Left ventricle myocardium superior (tissue), 1 donor: Measurements from ENCODE around the gene SCML2. TPM values are rescaled to one million over a fixed set of nuclear protein-coding genes. Genes with fewer than 3 reads are reported as not detected.
"Not testable (repeated sequence)": the region's sequence is repeated elsewhere in the genome, so short reads cannot be mapped to it uniquely, and the experiment has no call there.

Experiments
- ATAC-seq: fragments of 200-7000 bp; cut with Tn5 transposase; one replicate; pipeline ENCODE4 v1.9.1; 2020; ENCODE audit warnings: mild to moderate bottlenecking, moderate library complexity
- DNase-seq: peaks from one replicate; pipeline ENCODE4 v3.0.0-alpha.2; 2020
- intact Hi-C: fragments of 100-400 bp; cut with micrococcal nuclease; formaldehyde crosslinking; loops from one replicate; pipeline ENCODE4 v1.11.0; 2022
- total RNA-seq: library from RNA; stranded (reverse); fragmentation: NEBNext Ultra II Directional; extraction: Animal tissue kit (Norgen Biotek cat#: 25700); gene quantifications from one replicate; pipeline ENCODE4 v1.2.1, GENCODE V29; 2021
- donor health status: DM: no; HTN: yes; CAD: no; lungs with severe emphysema.

SCML2 gene
- total RNA-seq, 1 donor from 2014 or later: 1.4 TPM

DNA sequence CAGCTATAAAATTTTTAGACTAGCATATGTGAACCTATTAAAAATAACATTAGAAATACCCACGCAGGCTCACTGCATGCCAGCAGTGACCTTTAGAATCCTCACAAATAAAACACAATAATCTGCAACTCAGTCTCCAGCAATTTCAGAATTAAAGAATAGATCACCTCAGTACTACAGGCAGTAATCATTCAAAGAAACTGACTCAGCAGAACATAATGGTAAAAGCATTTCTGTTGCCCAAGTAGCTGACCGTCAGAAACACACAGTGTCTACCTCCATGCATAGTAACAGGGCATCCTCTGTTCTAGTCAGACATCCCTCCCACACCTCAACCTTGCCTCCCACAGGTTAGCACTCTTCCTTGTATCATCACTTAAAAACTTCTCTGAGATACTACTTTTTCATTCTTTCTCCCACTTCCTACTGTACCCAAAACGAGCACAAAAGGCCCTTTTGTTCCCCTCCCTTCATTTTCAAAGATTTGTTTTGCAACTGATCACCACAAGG, 68.1 kb downstream of the SCML2 start:
- no peak for DNase-seq

GRCh38 chrX:18278449-18278848, 76.0 kb downstream of the SCML2 start:
- DNase-seq (no peak), ATAC-seq (no peak)
- intact Hi-C loops: no loop called here

More for the DNA sequence above, 68.1 kb downstream of the SCML2 start:
- intact Hi-C loops: no loop called here
- no peak for ATAC-seq

DNA sequence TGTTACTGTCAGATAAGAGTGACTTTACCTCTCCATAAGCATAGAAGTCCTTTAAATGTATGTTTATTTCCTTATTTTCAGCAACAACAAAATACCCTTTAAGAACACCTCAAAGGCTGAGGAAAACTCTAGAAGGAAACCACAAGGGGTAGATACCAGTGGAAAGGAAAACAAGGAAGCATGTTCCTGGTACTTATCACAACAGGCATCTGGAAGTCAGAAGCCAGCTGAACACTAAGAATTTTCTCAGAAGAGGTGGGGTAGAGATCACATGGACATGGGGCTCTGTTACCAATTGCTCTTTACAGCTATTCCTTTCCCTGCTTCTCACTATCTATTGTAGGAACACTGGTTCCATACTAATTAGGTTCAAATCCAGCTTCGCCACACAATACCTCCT, 82.3 kb downstream of the SCML2 start:
- DNase-seq (no peak), ATAC-seq (no peak)
- intact Hi-C loops: no loop called here

- intact Hi-C loops: no loop called here
- no peak for ATAC-seq
- no peak for DNase-seq
Measured at GRCh38 chrX:18271725-18272124, 82.8 kb downstream of the SCML2 start.

DNA sequence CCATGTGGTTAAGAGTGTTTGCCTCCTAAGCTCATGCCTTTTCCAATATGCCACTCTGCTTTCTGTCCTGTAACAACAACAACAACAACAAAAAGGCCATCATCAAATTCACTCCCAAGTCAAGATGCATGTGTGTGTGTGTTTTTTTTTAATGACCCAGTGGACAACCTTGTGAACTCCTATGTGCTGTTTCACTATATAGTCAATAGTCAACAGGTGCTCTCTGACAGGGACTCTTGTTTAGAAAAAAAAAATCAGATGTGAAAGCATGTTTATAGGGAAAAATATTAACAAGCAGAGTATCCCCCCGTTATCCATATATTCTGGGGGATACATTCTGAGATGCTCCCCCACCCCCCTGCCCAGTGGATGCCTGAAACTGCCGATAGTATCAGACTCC, 83.2 kb downstream of the SCML2 start:
- DNase-seq: no peak
- no peak for ATAC-seq
- intact Hi-C loops: no loop called here

- intact Hi-C loops: no loop called here
- ATAC-seq: no peak
- DNase-seq: no peak
Measured at GRCh38 chrX:18255059-18255458, 99.4 kb downstream of the SCML2 start.

DNA sequence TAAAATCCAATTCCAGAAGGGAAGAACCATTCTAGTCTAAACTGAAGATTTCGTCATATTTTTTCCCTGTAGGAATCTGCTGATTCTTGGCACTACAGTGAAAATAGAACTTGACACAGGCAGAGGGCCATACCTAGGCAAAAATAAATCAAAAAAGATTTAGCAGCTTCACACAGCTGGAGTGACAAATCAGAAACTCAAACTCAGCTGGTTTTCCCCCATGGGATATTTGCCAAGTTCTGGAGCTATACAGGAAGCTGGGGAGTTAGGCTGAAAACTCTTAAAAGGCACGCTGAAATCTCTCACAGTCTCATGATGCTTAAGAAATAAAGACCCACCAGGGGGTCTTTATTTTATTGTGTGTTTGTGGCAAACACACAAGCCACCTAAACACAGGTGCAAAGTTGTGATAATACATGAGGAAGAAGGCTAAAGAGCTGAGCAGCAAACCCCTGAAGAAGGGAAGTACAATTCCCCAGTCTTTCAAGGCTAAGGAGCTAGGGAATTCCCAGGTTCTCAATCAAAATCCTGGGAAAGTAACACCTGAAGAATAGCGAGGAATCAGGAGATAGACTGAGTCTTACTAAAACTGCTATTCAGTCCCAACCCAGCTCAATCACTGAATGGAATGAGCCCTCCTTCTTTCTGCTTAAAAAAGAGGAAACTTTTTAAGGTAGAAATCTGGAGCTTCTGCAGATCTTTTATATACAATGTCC, 101.7 kb downstream of the SCML2 start:
- intact Hi-C loops: no loop called here
- DNase-seq (no peak), ATAC-seq (no peak)

GRCh38 chrX:18229646-18230045, 124.8 kb downstream of the SCML2 start:
- ATAC-seq, DNase-seq, intact Hi-C loops: not testable (repeated sequence)

GRCh38 chrX:18228069-18228468, 126.4 kb downstream of the SCML2 start:
- intact Hi-C loops: no loop called here
- ATAC-seq (no peak), DNase-seq (no peak)

- intact Hi-C loops: no loop called here
- ATAC-seq: no peak
- DNase-seq: no peak
Measured at GRCh38 chrX:18227458-18227857, 127.0 kb downstream of the SCML2 start.

DNA sequence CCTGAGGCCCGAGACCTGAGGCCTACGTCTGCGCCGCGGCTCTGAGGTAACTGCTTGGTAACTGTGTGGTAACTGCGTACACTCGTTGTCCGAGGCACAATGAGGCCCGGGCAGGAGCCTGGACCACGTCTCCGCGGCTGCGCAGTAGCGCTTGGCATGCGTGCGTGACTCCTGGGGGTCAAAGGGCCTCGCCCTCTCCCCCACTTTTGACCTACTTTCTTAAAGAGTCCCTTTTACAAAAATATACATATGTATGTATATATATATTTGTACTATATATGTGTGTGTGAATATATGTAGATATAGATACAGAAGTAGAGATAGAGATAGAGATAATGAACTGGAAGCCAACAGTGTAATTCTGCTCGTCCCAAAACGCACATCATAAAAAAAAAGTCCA, 133.7 kb downstream of the SCML2 start, which contains the start of gene BEND2:
Gene BEND2, minus strand, starts transcription at position 101 of the 400 bp plus-strand sequence. CDS start 136 bp downstream, outside the sequence.
- no peak for ATAC-seq
- intact Hi-C loops: no loop called here
- DNase-seq: no peak

DNA sequence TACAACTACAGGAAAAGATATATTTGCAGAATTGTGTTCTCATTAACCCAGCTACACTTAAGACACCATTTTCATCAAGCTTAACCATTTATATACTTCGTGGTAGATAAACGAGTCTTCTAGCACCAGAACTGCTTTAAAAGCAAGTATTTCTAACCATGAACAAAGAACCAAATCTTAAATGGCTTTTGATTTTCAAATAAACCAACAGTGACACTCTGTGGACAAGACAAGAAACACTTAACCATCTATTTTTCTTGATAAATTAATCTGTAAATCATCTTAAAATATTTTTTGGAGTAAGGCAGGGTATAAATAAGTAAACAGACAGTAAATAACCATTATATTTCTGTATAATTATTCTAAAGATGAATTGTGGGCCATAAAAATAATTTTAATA, 144.0 kb downstream of the SCML2 start:
- ATAC-seq (no peak), DNase-seq (no peak)
- intact Hi-C loops: no loop called here

DNA sequence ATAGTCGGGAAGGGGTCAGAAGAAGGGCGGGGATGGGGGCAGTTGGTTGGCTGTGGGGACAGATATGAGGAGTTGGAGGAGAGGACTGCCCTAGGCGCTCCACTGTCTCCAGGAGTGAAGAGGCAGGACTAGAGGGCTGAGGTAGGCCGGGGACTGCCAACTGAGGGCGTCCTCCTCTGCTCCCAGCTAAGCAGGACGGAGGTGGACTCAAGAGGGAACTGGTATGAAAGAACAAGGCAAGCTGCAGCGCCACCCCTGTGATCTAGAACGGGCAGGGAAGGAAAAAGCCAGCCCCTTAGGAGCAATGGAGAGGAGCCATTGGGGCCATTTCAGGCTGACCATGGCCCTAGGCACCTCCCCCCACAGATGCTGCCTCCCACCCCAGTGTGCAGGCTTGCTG, 147.8 kb downstream of the SCML2 start:
- DNase-seq (no peak), ATAC-seq (no peak)
- intact Hi-C loops: no loop called here

DNA sequence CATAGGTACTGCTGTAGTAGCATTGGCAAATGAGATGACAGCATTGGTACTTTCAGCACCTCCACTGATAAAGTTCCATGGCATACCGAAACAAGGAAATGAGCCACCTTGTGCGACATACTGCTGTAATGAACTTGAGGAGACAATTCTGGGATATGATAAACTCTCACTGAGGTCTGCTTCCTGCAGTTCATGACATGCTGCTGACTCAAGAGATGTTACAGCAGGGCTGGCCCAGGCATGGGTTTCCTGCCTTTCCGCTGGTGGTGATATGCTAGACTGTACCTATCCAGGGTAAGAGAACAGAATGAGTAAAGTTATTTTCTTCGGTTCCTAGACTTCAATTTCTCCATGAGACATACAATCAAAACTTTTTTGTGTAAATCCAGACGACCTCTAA, 150.9 kb downstream of the SCML2 start:
- ATAC-seq: no peak
- no peak for DNase-seq
- intact Hi-C loops: no loop called here

GRCh38 chrX:18194688-18195087, 159.8 kb downstream of the SCML2 start:
- intact Hi-C loops: no loop called here
- ATAC-seq (no peak), DNase-seq (no peak)

Other genes starting within 250 kb of the SCML2 start
- 0.12 TPM for gene BEND2, start 133.8 kb downstream of the SCML2 start, total RNA-seq
- 8.4 TPM for gene CDKL5, start 70.9 kb upstream of the SCML2 start, total RNA-seq